ENCODE results near the gene SGTB.

Gene SGTB

GRCh38 chr5:65766175-65766574, 44.3 kb upstream of the SGTB start:
- Histone ChIP-seq H3K36me3 (replicated peaks; ENCODE audit: insufficient read depth, low read length) (no peaks in the 10 kb centered on the region), H3K9me2 (replicated peaks; ENCODE audit: insufficient read depth, low read length) (no peaks in the 10 kb centered on the region), H3F3A (ENCODE audit: insufficient read depth, low read length) (no peaks in the 10 kb centered on the region), H3K4me1 (ENCODE audit: low read length) (no peaks in the 10 kb centered on the region), H3K9me3 (replicated peaks; ENCODE audit: insufficient read depth, low read length) (no peaks in the 10 kb centered on the region), H3K27me3 (replicated peaks; ENCODE audit: insufficient read depth, low read length) (no peaks in the 10 kb centered on the region), H3K4me2 (ENCODE audit: low read depth, low read length) (no peak overlapping the region), H3K4me3 (ENCODE audit: low read length) (no peak overlapping the region), H4K20me1 (ENCODE audit: insufficient read depth, low read length) (no peaks in the 10 kb centered on the region), H3K9ac (ENCODE audit: low read length) (no peak overlapping the region), H3K27ac (ENCODE audit: low read length) (no peak overlapping the region), H2AFZ (ENCODE audit: low read length) (no peak overlapping the region), H3K79me2 (ENCODE audit: low read length) (no peaks in the 10 kb centered on the region)
- TF ChIP-seq CTCF (IDR thresholded peaks at IDR 0.05; ENCODE audit: low read length) (no peak), EZH2 (optimal IDR thresholded peaks at IDR 0.05; ENCODE audit: low read depth, low read length) (no peak), EZH2phosphoT487 (IDR thresholded peaks at IDR 0.05; ENCODE audit: low read length) (no peak)
- no peak for DNase-seq

GRCh38 chr5:65765582-65765981, 43.7 kb upstream of the SGTB start:
- no peak for DNase-seq
- H3K9ac ChIP-seq (ENCODE audit: low read length), result no peak overlapping the region
- H3K27ac ChIP-seq (ENCODE audit: low read length), result no peak overlapping the region
- peaks cover 4% of the 10 kb centered on the region for H3K4me1 ChIP-seq (ENCODE audit: low read length)
- H3K9me2 ChIP-seq (replicated peaks; ENCODE audit: insufficient read depth, low read length), result no peaks in the 10 kb centered on the region
- no peaks in the 10 kb centered on the region for H3K79me2 ChIP-seq (ENCODE audit: low read length)
- H3K36me3 ChIP-seq (replicated peaks; ENCODE audit: insufficient read depth, low read length), result no peaks in the 10 kb centered on the region
- H3K27me3 ChIP-seq (replicated peaks; ENCODE audit: insufficient read depth, low read length), result no peaks in the 10 kb centered on the region
- H3K9me3 ChIP-seq (replicated peaks; ENCODE audit: insufficient read depth, low read length), result no peaks in the 10 kb centered on the region
- no peak overlapping the region for H3K4me3 ChIP-seq (ENCODE audit: low read length)
- no peak overlapping the region for H3K4me2 ChIP-seq (ENCODE audit: low read depth, low read length)
- no peaks in the 10 kb centered on the region for H3F3A ChIP-seq (ENCODE audit: insufficient read depth, low read length)
- H4K20me1 ChIP-seq (ENCODE audit: insufficient read depth, low read length), result no peaks in the 10 kb centered on the region
- no peak overlapping the region for H2AFZ ChIP-seq (ENCODE audit: low read length)
- no peak for TF ChIP-seq EZH2phosphoT487 (IDR thresholded peaks at IDR 0.05; ENCODE audit: low read length)
- TF ChIP-seq CTCF (IDR thresholded peaks at IDR 0.05; ENCODE audit: low read length), result no peak

GRCh38 chr5:65762234-65762633, 40.3 kb upstream of the SGTB start:
- Histone ChIP-seq H3F3A (ENCODE audit: insufficient read depth, low read length) (peaks cover 7% of the 10 kb centered on the region; the same call in 1 of the 2 replicates), H3K79me2 (ENCODE audit: low read length) (no peaks in the 10 kb centered on the region), H3K36me3 (replicated peaks; ENCODE audit: insufficient read depth, low read length) (no peaks in the 10 kb centered on the region), H3K27ac (ENCODE audit: low read length) (no peak overlapping the region), H3K4me1 (ENCODE audit: low read length) (peaks cover 17% of the 10 kb centered on the region), H3K4me3 (ENCODE audit: low read length) (no peak overlapping the region), H3K9me2 (replicated peaks; ENCODE audit: insufficient read depth, low read length) (no peaks in the 10 kb centered on the region), H2AFZ (ENCODE audit: low read length) (no peak overlapping the region), H3K4me2 (ENCODE audit: low read depth, low read length) (no peak overlapping the region), H3K9me3 (replicated peaks; ENCODE audit: insufficient read depth, low read length) (no peaks in the 10 kb centered on the region), H3K9ac (ENCODE audit: low read length) (no peak overlapping the region), H4K20me1 (ENCODE audit: insufficient read depth, low read length) (no peaks in the 10 kb centered on the region), H3K27me3 (replicated peaks; ENCODE audit: insufficient read depth, low read length) (no peaks in the 10 kb centered on the region)
- DNase-seq, result no peak
- TF ChIP-seq CTCF (IDR thresholded peaks at IDR 0.05; ENCODE audit: low read length), result no peak
- no peak for TF ChIP-seq EZH2 (optimal IDR thresholded peaks at IDR 0.05; ENCODE audit: low read depth, low read length)
- TF ChIP-seq EZH2phosphoT487 (IDR thresholded peaks at IDR 0.05; ENCODE audit: low read length), result no peak
